Type B pancreatic cell (in vitro differentiated cells): ENCODE measurements around the gene KCND2. TPM values are rescaled to one million over a fixed set of nuclear protein-coding genes. Genes with fewer than 3 reads are reported as not detected.

Experiments
- DNase-seq: peaks from one replicate; pipeline ENCODE4 v3.0.0; 2021; ENCODE audit warnings: mixed read lengths; ENCODE audit not compliant: unreplicated experiment; ENCODE audit errors: extremely low spot score
- H3K27ac Mint-ChIP-seq: 2 replicates; pipeline ENCODE4 v1.8.0; 2021; ENCODE audit warnings: mild to moderate bottlenecking, mixed read lengths
- H3K27me3 Mint-ChIP-seq: 2 replicates; pipeline ENCODE4 v1.8.0; 2021; ENCODE audit warnings: mixed read lengths
- H3K36me3 Mint-ChIP-seq: 2 replicates; pipeline ENCODE4 v1.8.0; 2021; ENCODE audit warnings: mixed read lengths
- H3K4me1 Mint-ChIP-seq: one replicate; pipeline ENCODE4 v1.8.0; 2021; ENCODE audit warnings: mixed read lengths; ENCODE audit not compliant: unreplicated experiment
- H3K4me3 Mint-ChIP-seq: 2 replicates; pipeline ENCODE4 v1.8.0; 2021; ENCODE audit warnings: mild to moderate bottlenecking, mixed read lengths
- H3K9me3 Mint-ChIP-seq: 2 replicates; pipeline ENCODE4 v1.8.0; 2021; ENCODE audit warnings: mixed read lengths
- total RNA-seq: library from RNA; stranded (reverse); gene quantifications from 2 replicates; pipeline ENCODE4 v1.2.1, GENCODE V29; 2021; ENCODE audit warnings: low replicate concordance
- TF ChIP-seq, protein P1 (sequence below): fragments of 200-600 bp; sonication (generic); conservative IDR thresholded peaks from 2 replicates; pipeline ENCODE4 v1.5.0; 2021; ENCODE audit warnings: antibody characterized with exemption, mild to moderate bottlenecking

The KCND2 gene
- total RNA-seq, 1 donor from 2014 or later: 3.2 TPM

DNA sequence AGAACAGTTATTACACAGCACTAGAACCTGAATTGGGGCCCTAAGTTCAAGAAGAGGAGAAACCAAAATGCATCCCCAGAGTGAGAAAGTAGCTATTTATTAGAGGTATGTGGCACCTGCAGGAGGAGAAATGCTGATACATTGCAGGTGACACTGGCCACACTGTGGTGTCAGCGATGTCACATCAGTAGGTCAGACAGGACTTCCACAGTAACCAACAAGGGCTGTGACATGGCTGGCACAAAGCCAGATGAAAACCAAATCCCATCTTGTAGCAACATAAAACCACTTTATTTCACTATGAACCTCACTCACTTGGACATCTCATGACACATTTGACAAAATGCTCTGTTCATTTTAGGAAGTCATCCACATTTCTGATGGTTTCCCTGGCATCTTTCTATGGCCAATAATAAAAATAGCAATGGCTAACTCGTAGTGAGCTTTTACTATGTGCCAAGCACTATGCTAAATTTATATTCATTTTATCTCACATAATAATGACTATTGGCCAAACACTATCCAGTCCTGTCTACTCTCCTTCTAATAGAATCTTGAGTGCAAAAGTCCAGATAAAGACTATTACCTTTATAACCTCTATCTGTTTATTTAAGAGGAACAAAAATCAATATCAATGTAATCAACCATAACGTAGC is 430.7 kb downstream of the KCND2 start:
- no peak for DNase-seq
- H3K27me3 Mint-ChIP-seq: no peaks in the 10 kb centered on the region
- H3K4me3 Mint-ChIP-seq: no peak overlapping the region
- H3K4me1 Mint-ChIP-seq: no peaks in the 10 kb centered on the region
- H3K27ac Mint-ChIP-seq: no peak overlapping the region
- no peaks in the 10 kb centered on the region for H3K36me3 Mint-ChIP-seq
- no peaks in the 10 kb centered on the region for H3K9me3 Mint-ChIP-seq
- TF ChIP-seq, protein P1, sequence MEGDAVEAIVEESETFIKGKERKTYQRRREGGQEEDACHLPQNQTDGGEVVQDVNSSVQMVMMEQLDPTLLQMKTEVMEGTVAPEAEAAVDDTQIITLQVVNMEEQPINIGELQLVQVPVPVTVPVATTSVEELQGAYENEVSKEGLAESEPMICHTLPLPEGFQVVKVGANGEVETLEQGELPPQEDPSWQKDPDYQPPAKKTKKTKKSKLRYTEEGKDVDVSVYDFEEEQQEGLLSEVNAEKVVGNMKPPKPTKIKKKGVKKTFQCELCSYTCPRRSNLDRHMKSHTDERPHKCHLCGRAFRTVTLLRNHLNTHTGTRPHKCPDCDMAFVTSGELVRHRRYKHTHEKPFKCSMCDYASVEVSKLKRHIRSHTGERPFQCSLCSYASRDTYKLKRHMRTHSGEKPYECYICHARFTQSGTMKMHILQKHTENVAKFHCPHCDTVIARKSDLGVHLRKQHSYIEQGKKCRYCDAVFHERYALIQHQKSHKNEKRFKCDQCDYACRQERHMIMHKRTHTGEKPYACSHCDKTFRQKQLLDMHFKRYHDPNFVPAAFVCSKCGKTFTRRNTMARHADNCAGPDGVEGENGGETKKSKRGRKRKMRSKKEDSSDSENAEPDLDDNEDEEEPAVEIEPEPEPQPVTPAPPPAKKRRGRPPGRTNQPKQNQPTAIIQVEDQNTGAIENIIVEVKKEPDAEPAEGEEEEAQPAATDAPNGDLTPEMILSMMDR: no peak

DNA sequence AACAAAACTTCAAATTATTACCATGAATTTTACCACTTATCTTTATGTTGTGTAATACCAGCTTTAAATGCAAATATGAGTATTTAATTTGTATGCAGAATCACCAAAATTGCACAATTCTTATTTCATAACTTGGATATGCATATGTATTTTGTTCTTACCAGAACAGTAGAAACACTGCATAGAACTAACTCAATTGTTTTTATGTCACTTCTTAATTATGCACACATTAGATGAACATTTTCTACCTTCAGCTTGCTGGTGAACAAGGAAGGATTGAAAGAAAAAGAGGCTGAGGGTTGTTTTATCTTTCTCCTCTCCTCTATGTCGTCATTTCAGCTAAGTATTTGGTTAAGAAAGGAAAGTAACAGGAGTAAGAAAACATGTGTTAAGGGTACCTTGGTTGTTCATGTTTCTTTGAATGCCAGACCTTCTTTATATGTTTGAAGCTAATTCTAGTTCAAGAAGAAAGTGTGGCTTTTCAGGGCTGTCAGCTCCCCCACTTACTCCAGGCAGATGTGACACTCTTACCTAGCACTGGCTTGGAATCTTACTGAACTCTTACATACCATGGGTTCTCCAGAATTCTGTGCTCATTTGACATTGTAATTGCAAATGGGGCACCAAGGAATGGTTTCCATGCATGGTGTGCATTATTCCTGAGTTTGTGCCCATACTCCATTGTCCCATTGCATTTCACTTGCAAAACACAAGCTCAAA is 436.4 kb downstream of the KCND2 start:
- Mint-ChIP-seq H3K4me1 (no peaks in the 10 kb centered on the region), H3K9me3 (no peaks in the 10 kb centered on the region), H3K27ac (no peak overlapping the region), H3K4me3 (no peak overlapping the region), H3K27me3 (no peaks in the 10 kb centered on the region), H3K36me3 (no peaks in the 10 kb centered on the region)
- DNase-seq: no peak
- TF ChIP-seq, protein P1: no peak

DNA sequence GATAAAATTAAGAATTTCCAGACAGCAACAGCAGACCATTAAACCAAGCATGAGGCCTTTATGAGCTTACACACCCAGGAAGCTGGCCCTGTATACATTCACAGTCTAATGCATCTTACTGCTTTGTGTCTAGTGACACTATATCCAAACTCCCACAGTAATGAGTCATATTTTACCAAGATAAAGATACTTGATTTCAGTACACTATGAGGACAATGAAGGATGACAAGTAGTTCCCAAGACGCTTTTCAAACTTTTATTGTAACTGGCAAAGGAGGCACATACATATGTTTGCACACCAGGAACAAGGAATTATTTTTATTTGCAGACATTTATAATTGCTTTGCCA is 437.0 kb downstream of the KCND2 start:
- Mint-ChIP-seq H3K36me3 (no peaks in the 10 kb centered on the region), H3K4me3 (no peak overlapping the region), H3K27ac (no peak overlapping the region), H3K4me1 (no peaks in the 10 kb centered on the region), H3K27me3 (no peaks in the 10 kb centered on the region), H3K9me3 (no peaks in the 10 kb centered on the region)
- no peak for DNase-seq
- TF ChIP-seq, protein P1: no peak

DNA sequence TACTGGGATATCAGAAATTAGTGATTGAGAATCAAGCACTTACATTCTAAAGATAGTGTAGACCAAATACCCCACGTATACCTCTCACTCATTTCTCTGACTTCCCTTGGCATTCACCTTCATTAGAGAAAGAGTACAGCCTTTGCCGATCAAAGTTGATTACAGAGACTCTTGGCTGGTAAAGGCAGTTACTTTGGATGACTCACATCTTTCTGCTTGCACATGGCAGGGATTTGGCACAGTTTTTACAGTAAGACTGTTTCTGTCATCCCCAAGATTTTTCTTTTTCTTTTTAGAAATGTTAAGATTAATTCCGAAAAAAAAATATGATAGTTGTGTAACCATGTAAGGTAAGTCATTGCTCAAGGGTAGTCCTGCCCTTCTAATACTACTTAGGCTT is 442.0 kb downstream of the KCND2 start:
- H3K27me3 Mint-ChIP-seq: peaks cover 3% of the 10 kb centered on the region
- H3K9me3 Mint-ChIP-seq: no peaks in the 10 kb centered on the region
- no peak overlapping the region for H3K4me3 Mint-ChIP-seq
- no peaks in the 10 kb centered on the region for H3K36me3 Mint-ChIP-seq
- TF ChIP-seq, protein P1: no peak
- no peak overlapping the region for H3K27ac Mint-ChIP-seq
- H3K4me1 Mint-ChIP-seq: no peaks in the 10 kb centered on the region
- no peak for DNase-seq

DNA sequence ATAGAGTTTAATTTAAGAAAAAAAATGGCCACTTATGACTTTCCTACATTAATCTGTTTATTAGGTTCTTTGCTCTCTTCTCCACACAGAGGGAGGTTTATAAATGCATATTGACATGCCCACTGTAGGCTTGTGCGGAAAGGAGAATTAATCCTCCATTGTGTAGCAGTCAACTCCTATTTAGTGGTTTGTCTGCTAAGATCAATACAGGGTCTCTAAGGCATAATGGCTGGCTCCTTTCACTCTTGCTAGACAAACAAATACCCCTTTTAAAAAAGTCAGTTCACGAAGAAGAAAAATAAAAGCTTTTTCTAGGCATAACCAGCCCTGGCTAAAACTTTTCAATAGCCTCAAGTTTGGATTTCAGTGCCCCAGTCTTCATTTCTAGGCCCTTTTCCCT is 443.3 kb downstream of the KCND2 start:
- Mint-ChIP-seq H3K4me1 (no peaks in the 10 kb centered on the region), H3K4me3 (no peak overlapping the region), H3K27me3 (peaks cover 3% of the 10 kb centered on the region), H3K9me3 (no peaks in the 10 kb centered on the region), H3K27ac (no peak overlapping the region), H3K36me3 (no peaks in the 10 kb centered on the region)
- TF ChIP-seq, protein P1: no peak
- no peak for DNase-seq
